ENCODE measurements around the gene SSU72.

The SSU72 gene

DNA sequence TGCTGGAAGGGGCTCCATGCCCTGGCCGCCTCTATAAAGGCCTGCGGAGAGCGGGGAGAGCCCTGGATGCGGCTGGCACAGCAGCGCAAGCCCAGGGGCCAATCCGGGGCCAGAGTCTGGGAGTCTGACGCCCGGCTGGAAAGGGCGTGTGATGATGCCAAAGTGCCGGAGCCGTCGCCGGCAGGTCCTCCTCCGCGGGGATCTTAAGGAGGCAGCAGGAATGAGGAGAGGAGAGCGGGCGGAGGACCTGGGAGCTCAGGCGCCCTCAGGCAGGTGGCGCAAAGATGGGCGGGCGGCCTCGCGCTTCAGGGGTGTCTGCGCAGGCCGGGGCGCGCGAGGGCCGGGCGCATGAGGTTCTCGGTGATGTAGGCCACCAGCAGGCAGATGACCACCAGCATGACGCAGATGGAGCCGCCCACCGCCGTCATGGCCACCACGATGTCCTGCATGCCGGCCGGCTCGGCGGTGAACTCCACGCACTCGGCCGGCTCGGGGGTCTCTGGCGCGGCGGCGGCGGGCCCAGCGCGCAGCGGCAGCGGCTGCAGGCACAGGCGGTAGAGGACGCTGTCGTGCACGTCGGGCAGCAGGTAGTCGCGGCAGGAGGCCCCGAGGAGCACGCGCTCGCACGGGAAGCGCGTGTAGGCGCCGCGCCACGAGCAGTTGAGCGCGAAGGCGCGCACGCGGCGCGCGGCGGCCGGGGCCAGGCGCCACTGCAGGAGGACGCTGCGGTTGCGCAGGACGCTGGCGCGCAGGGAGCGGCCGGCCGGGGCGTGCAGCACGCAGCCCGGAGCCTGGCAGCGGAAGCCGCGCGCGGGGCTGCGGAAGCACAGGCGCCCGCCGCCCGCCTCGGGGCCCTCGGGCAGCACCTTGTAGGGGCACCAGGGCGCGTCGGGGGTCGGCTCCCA lies 24.6 kb upstream of the SSU72 start:
- no peak overlapping the region for H2AFZ ChIP-seq (ENCODE audit: low read length)
- H3K36me3 ChIP-seq (ENCODE audit: insufficient read depth, low read length), result no peaks in the 10 kb centered on the region
- no peaks in the 10 kb centered on the region for H3K79me2 ChIP-seq (ENCODE audit: insufficient read depth, low read length)
- H3K4me1 ChIP-seq (ENCODE audit: insufficient read depth, low read length, poor library complexity, severe bottlenecking), result no peaks in the 10 kb centered on the region
- H3K9me3 ChIP-seq (ENCODE audit: insufficient read depth, low read depth, low read length), result no peaks in the 10 kb centered on the region
- TF ChIP-seq EZH2phosphoT487 (IDR thresholded peaks at IDR 0.05; ENCODE audit: borderline replicate concordance), result no peak
- TF ChIP-seq, protein P1, sequence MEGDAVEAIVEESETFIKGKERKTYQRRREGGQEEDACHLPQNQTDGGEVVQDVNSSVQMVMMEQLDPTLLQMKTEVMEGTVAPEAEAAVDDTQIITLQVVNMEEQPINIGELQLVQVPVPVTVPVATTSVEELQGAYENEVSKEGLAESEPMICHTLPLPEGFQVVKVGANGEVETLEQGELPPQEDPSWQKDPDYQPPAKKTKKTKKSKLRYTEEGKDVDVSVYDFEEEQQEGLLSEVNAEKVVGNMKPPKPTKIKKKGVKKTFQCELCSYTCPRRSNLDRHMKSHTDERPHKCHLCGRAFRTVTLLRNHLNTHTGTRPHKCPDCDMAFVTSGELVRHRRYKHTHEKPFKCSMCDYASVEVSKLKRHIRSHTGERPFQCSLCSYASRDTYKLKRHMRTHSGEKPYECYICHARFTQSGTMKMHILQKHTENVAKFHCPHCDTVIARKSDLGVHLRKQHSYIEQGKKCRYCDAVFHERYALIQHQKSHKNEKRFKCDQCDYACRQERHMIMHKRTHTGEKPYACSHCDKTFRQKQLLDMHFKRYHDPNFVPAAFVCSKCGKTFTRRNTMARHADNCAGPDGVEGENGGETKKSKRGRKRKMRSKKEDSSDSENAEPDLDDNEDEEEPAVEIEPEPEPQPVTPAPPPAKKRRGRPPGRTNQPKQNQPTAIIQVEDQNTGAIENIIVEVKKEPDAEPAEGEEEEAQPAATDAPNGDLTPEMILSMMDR (conservative IDR thresholded peaks at IDR 0.05; ENCODE audit: low read length), result no peak
- H3F3A ChIP-seq (ENCODE audit: low read depth), result no peaks in the 10 kb centered on the region
- H3K9ac ChIP-seq (ENCODE audit: low read depth, low read length, poor library complexity, severe bottlenecking), result no peak overlapping the region
- H3K4me2 ChIP-seq (ENCODE audit: low read depth, low read length, poor library complexity, severe bottlenecking), result no peak overlapping the region
- no peaks in the 10 kb centered on the region for H3K9me2 ChIP-seq (replicated peaks; ENCODE audit: low read depth, low read length)
- H3K27me3 ChIP-seq (ENCODE audit: insufficient read depth, low read length, poor library complexity, severe bottlenecking), result peaks cover 19% of the 10 kb centered on the region
- H3K4me3 ChIP-seq (ENCODE audit: low read length, poor library complexity, severe bottlenecking), result no peak overlapping the region
- H4K20me1 ChIP-seq (ENCODE audit: insufficient read depth, low read length, poor library complexity, severe bottlenecking), result no peaks in the 10 kb centered on the region

DNA sequence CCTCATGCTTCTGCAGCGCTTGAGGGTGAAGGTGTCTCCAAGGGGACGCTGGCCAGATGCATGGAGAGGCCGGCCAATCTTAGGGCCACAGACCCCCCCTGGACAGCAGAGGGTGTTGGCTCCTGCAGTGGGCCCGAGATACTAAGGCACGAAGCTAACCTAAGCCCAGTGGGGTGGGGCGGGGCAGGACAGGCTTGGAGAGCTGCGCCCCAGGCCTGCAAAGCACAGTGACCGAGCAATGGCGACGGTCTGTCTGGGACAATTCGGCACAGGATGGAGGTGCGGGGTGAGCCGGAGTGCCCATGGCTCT lies 24.0 kb upstream of the SSU72 start:
- Histone ChIP-seq H3K36me3 (ENCODE audit: insufficient read depth, low read length) (no peaks in the 10 kb centered on the region), H3K4me1 (ENCODE audit: insufficient read depth, low read length, poor library complexity, severe bottlenecking) (no peaks in the 10 kb centered on the region), H3K4me2 (ENCODE audit: low read depth, low read length, poor library complexity, severe bottlenecking) (no peak overlapping the region), H3F3A (ENCODE audit: low read depth) (no peaks in the 10 kb centered on the region), H3K27me3 (ENCODE audit: insufficient read depth, low read length, poor library complexity, severe bottlenecking) (peaks cover 19% of the 10 kb centered on the region), H3K79me2 (ENCODE audit: insufficient read depth, low read length) (no peaks in the 10 kb centered on the region), H3K4me3 (ENCODE audit: low read length, poor library complexity, severe bottlenecking) (no peak overlapping the region), H3K9ac (ENCODE audit: low read depth, low read length, poor library complexity, severe bottlenecking) (no peak overlapping the region), H4K20me1 (ENCODE audit: insufficient read depth, low read length, poor library complexity, severe bottlenecking) (no peaks in the 10 kb centered on the region), H3K9me2 (replicated peaks; ENCODE audit: low read depth, low read length) (no peaks in the 10 kb centered on the region), H2AFZ (ENCODE audit: low read length) (no peak overlapping the region), H3K9me3 (ENCODE audit: insufficient read depth, low read depth, low read length) (no peaks in the 10 kb centered on the region)
- no peak for TF ChIP-seq EZH2phosphoT487 (IDR thresholded peaks at IDR 0.05; ENCODE audit: borderline replicate concordance)
- TF ChIP-seq, protein P1 (conservative IDR thresholded peaks at IDR 0.05; ENCODE audit: low read length), result no peak

DNA sequence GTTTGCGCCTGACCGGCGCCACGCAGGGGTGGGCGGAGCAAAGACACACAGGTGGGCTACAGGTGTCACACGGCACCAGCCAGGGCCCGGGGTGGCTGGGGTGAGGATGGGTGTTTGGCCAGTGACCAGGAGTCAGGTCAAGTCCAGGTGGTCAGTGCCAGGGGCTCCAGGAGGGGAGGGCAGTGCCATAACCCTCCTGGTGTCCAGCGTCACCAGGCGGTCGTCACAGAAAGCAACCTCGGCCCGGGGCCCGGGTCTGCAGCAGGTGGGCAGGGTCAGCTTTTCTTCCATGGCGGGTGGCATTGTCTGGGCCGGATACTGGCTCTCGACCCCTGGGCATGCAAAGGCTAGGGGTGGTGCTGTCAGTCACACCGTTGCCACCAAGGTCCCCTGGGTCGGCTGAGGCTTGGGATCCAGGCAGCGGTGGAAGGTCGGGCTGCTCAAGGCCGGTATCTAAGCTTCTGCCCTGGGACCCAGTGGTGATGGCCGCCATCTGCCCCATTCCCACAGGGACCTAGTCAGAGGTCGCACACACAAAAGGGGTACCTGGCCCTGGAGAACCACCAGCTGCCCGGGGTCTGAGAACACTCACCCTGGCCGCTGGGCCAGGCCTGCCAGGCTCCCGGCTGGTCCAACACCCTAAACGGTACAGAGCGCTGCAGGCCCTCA lies 23.5 kb upstream of the SSU72 start:
- H3K4me2 ChIP-seq (ENCODE audit: low read depth, low read length, poor library complexity, severe bottlenecking), result no peak overlapping the region
- H3F3A ChIP-seq (ENCODE audit: low read depth), result no peaks in the 10 kb centered on the region
- H3K4me1 ChIP-seq (ENCODE audit: insufficient read depth, low read length, poor library complexity, severe bottlenecking), result no peaks in the 10 kb centered on the region
- H3K79me2 ChIP-seq (ENCODE audit: insufficient read depth, low read length), result no peaks in the 10 kb centered on the region
- peaks cover 19% of the 10 kb centered on the region for H3K27me3 ChIP-seq (ENCODE audit: insufficient read depth, low read length, poor library complexity, severe bottlenecking)
- no peak overlapping the region for H3K9ac ChIP-seq (ENCODE audit: low read depth, low read length, poor library complexity, severe bottlenecking)
- no peaks in the 10 kb centered on the region for H3K36me3 ChIP-seq (ENCODE audit: insufficient read depth, low read length)
- TF ChIP-seq EZH2phosphoT487 (IDR thresholded peaks at IDR 0.05; ENCODE audit: borderline replicate concordance), result no peak
- TF ChIP-seq, protein P1 (conservative IDR thresholded peaks at IDR 0.05; ENCODE audit: low read length), result no peak
- no peak overlapping the region for H3K4me3 ChIP-seq (ENCODE audit: low read length, poor library complexity, severe bottlenecking)
- no peaks in the 10 kb centered on the region for H3K9me3 ChIP-seq (ENCODE audit: insufficient read depth, low read depth, low read length)
- H2AFZ ChIP-seq (ENCODE audit: low read length), result no peak overlapping the region
- no peaks in the 10 kb centered on the region for H4K20me1 ChIP-seq (ENCODE audit: insufficient read depth, low read length, poor library complexity, severe bottlenecking)
- no peaks in the 10 kb centered on the region for H3K9me2 ChIP-seq (replicated peaks; ENCODE audit: low read depth, low read length)

All from Loucy (cell line).